SK-N-SH (cell line): ENCODE data around the gene PPFIBP2.

Experiments used
- CTCF ChIP-seq: fragments of 200-600 bp; sonication (generic); IDR thresholded peaks from 2 replicates; pipeline ENCODE4 v1.6.1; 2017; ENCODE audit warnings: antibody characterized with exemption, mild to moderate bottlenecking, moderate library complexity
- EP300 ChIP-seq, 2 experiments: IDR thresholded peaks; 2 replicates each; pipeline versions ENCODE4 v1.4.0 to v1.6.1; 2012; ENCODE audit warnings: borderline replicate concordance in 1 of 2, low read depth in 1 of 2, low read length in 1 of 2
- GATA2 ChIP-seq: sonication (generic); formaldehyde crosslinking; IDR thresholded peaks from 2 replicates; pipeline ENCODE4 v1.5.0; 2020; ENCODE audit warnings: mild to moderate bottlenecking, missing genetic modification reagents
- NRF1 ChIP-seq: IDR thresholded peaks from 2 replicates; pipeline ENCODE4 v1.6.1; 2012; ENCODE audit warnings: low read depth, mild to moderate bottlenecking, low read length
- POLR2AphosphoS5 ChIP-seq: IDR thresholded peaks from 2 replicates; pipeline ENCODE4 v1.6.1; 2012; ENCODE audit warnings: low read depth, low read length
- RCOR1 ChIP-seq: fragments of 150-350 bp; IDR thresholded peaks from 2 replicates; pipeline ENCODE4 v1.6.1; 2017; ENCODE audit warnings: antibody characterized with exemption, low read length
- TAF1 ChIP-seq: IDR thresholded peaks from 2 replicates; pipeline ENCODE4 v1.6.1; 2012; ENCODE audit warnings: low read depth, mild to moderate bottlenecking, low read length, moderate library complexity, borderline replicate concordance

GRCh38 chr11:7561562-7561961 lies 47.8 kb downstream of the PPFIBP2 start:
- TF ChIP-seq CTCF: no peak
- TF ChIP-seq GATA2 (CRISPR knock-in tag): no peak
- no peak for TF ChIP-seq RCOR1
- TF ChIP-seq TAF1: no peak
- TF ChIP-seq POLR2AphosphoS5: no peak
- TF ChIP-seq EP300 (IDR thresholded peaks at IDR 0.05; ENCODE audit: borderline replicate concordance in 1 of 2, low read depth in 1 of 2, low read length in 1 of 2): no peak
- no peak for TF ChIP-seq NRF1
